Measurements from ENCODE around the gene MSI2. TPM values are rescaled to one million over a fixed set of nuclear protein-coding genes. Genes with fewer than 3 reads are reported as not detected.
A peak's percentile ranks its signal among the peaks of the same experiment; 100 is the strongest.

MSI2 gene
- total RNA-seq, 1 donor from 2014 or later: 31.3 TPM

GRCh38 chr17:57350266-57350665, 93.9 kb downstream of the MSI2 start:
- peak; percentile 58 for ATAC-seq
- Histone ChIP-seq H3K27ac (no peak overlapping the region), H3K4me1 (no peaks in the 10 kb centered on the region), H3K4me3 (no peak overlapping the region), H3K9me3 (no peaks in the 10 kb centered on the region), H3K27me3 (no peaks in the 10 kb centered on the region), H3K36me3 (no peaks in the 10 kb centered on the region)
- TF ChIP-seq, protein P1, sequence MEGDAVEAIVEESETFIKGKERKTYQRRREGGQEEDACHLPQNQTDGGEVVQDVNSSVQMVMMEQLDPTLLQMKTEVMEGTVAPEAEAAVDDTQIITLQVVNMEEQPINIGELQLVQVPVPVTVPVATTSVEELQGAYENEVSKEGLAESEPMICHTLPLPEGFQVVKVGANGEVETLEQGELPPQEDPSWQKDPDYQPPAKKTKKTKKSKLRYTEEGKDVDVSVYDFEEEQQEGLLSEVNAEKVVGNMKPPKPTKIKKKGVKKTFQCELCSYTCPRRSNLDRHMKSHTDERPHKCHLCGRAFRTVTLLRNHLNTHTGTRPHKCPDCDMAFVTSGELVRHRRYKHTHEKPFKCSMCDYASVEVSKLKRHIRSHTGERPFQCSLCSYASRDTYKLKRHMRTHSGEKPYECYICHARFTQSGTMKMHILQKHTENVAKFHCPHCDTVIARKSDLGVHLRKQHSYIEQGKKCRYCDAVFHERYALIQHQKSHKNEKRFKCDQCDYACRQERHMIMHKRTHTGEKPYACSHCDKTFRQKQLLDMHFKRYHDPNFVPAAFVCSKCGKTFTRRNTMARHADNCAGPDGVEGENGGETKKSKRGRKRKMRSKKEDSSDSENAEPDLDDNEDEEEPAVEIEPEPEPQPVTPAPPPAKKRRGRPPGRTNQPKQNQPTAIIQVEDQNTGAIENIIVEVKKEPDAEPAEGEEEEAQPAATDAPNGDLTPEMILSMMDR (IDR thresholded peaks at IDR 0.05): no peak
- DNase-seq: no peak
- intact Hi-C loops (cut with DNase I): no loop called here

- Histone ChIP-seq H3K27me3 (no peaks in the 10 kb centered on the region), H3K4me1 (peaks cover 8% of the 10 kb centered on the region), H3K36me3 (no peaks in the 10 kb centered on the region), H3K9me3 (no peaks in the 10 kb centered on the region), H3K27ac (no peak overlapping the region), H3K4me3 (no peak overlapping the region)
- intact Hi-C loops (cut with DNase I): no loop called here
- ATAC-seq: no peak
- TF ChIP-seq, protein P1 (IDR thresholded peaks at IDR 0.05): no peak
- no peak for DNase-seq
These were observed 96.4 kb downstream of the MSI2 start for GRCh38 chr17:57352665-57353175.

- Histone ChIP-seq H3K36me3 (no peaks in the 10 kb centered on the region), H3K27ac (no peak overlapping the region), H3K9me3 (no peaks in the 10 kb centered on the region), H3K27me3 (no peaks in the 10 kb centered on the region), H3K4me3 (no peak overlapping the region), H3K4me1 (peaks cover 8% of the 10 kb centered on the region)
- no peak for ATAC-seq
- no peak for DNase-seq
- intact Hi-C loops (cut with DNase I): no loop called here
- TF ChIP-seq, protein P1 (IDR thresholded peaks at IDR 0.05): no peak
These were observed 98.3 kb downstream of the MSI2 start for GRCh38 chr17:57354673-57355072.

- Histone ChIP-seq H3K27ac (no peak overlapping the region), H3K27me3 (no peaks in the 10 kb centered on the region), H3K9me3 (no peaks in the 10 kb centered on the region), H3K4me1 (peaks cover 8% of the 10 kb centered on the region), H3K4me3 (no peak overlapping the region), H3K36me3 (no peaks in the 10 kb centered on the region)
- TF ChIP-seq, protein P1 (IDR thresholded peaks at IDR 0.05): no peak
- intact Hi-C loops (cut with DNase I): no loop called here
- ATAC-seq: no peak
- DNase-seq: no peak
These were observed 99.0 kb downstream of the MSI2 start for GRCh38 chr17:57355090-57355859.

DNA sequence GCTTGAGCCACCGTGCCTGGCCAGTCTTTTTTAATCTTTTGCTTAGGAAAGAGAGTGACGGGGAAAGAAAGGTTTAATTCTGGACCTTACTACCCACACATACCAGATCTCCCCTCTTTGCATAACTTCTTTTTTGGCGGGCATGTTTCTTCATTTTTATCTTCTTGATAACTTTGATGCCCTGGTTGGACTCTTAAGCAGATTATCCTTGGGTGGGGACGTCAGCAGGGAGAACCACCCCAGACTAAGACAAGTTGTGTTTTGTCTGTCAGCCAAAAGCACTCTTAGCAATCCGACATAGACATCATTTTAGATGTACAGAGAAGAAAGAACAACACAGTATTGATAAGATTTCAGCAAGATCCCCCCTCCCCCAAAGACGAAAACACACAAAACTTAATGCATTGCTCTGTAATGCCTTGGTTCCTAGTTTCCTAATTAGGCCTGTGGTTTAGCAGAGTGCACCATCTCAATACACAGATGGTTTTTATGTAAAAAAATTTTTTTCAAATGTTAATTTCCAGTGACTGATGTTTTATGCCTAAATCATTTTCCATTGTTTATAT, 99.9 kb downstream of the MSI2 start:
- ATAC-seq (no peak), DNase-seq (no peak)
- H3K36me3 ChIP-seq: no peaks in the 10 kb centered on the region
- TF ChIP-seq, protein P1 (IDR thresholded peaks at IDR 0.05): no peak
- no peaks in the 10 kb centered on the region for H3K27me3 ChIP-seq
- H3K4me3 ChIP-seq: no peak overlapping the region
- peak overlapping the region; percentile 74 for H3K27ac ChIP-seq
- peaks cover 8% of the 10 kb centered on the region for H3K4me1 ChIP-seq
- intact Hi-C loops (cut with DNase I): no loop called here
- H3K9me3 ChIP-seq: no peaks in the 10 kb centered on the region

All from upper lobe of right lung (tissue), 1 donor.